GM21423 (cell line): ENCODE measurements around the gene RFX5.
A peak's percentile ranks its signal among the peaks of the same experiment; 100 is the strongest.
"Not testable (repeated sequence)": the region's sequence is repeated elsewhere in the genome, so short reads cannot be mapped to it uniquely, and the experiment has no call there.

Experiments
- ATAC-seq: cut with Tn5 transposase; IDR thresholded peaks from one replicate; pipeline ENCODE4 v1.9.1; 2021; ENCODE audit warnings: mild to moderate bottlenecking, moderate library complexity; ENCODE audit not compliant: unreplicated experiment

Gene RFX5

GRCh38 chr1:151346769-151347522 is at the start of gene RFX5:
TSS of gene RFX5 (minus strand) at chr1:151347252. CDS start at chr1:151346320, 932 bp downstream.
- peak; percentile 96 for ATAC-seq

DNA sequence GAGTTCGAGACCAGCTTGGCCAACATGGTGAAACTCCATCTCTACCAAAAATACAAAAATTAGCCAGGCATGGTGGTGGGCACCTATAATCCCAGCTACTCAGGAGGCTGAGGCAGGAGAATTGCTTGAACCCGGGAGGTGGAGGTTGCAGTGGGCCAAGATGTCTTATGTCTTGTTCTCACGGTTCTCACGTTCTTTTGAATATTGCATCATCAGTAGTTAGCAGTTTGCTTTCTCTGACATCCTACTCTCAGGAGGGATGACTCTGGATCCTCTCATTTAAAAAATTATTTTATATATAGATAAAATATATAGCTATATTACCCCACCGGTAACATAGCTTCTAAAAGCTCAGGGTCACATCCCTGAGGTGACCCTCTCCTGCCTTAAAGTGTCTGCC is 49.2 kb upstream of the RFX5 start:
- ATAC-seq, result not testable (repeated sequence)

DNA sequence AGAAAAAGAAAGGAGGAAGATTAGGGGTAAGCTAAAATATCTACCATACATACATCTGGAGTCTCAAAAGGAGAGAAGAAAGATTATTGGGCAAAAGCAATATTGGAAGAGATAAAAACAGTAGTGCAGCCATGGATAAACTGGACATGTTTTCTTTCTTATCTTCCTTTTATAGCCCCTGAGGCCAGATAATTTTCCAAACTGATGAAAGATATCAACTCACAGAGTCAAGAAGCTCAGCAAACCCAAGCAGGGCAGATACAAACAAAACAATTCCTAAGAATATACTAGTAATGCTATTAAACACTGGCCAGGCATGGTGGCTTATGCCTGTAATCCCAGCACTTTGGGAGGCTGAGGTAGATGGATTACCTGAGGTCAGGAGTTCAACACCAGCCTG is 46.5 kb upstream of the RFX5 start:
- no peak for ATAC-seq

- ATAC-seq, result no peak
Measured at GRCh38 chr1:151391079-151391563, 44.1 kb upstream of the RFX5 start.

DNA sequence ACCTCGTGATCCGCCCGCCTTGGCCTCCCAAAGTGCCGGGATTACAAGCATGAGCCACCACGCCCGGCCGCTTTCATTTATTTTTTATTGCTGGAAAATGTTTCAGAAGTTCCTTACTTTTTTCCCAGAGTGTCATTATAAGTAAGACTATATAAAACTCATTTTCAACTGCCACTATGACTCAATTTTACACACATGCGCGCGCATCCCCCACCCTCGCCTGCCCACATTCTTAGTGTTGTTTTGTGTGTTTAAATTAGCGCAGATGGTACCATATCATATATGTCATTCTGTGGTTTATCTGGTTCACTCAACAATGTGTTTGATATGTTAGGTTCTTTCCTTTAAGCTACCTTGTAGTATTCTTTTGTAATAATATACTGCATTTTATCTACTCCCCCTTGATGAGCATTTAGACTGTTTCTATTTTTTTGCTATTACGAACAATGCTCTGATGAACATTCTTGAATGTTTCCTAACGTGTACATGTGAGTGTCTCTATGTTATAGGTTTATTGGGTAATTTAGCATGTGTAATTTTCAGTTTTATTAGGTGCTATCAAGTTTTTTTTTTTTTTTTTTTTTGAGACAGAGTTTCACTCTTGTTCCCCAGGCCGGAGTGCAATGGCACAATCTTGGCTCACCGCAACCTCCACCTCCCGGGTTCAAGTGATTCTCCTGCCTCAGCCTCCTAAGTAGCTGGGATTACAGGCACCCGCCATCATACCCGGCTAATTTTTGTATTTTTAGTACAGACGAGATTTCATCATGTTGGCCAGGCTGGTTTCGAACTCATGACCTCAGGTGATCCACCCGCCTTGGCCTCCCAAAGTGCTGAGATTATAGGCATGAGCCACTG is 43.4 kb upstream of the RFX5 start:
- ATAC-seq, result not testable (repeated sequence)

DNA sequence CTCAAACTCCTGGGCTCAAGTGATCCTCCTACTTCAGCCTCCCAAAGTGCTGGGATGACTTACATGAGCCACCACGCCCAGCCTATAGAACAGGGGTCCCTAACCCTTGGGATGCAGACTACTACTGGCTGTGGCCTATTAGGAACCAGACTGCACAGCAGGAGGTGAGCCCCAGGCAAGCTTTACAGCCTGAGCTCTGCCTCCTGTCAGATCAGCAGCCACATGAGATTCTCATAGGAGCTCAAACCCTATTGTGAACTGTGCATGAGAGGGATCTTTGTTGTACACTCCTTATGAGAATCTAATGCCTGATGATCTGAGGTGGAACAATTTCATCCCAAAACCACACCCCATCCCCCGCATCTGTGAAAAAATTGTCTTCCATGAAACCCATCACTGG is 39.0 kb upstream of the RFX5 start:
- ATAC-seq, result no peak

DNA sequence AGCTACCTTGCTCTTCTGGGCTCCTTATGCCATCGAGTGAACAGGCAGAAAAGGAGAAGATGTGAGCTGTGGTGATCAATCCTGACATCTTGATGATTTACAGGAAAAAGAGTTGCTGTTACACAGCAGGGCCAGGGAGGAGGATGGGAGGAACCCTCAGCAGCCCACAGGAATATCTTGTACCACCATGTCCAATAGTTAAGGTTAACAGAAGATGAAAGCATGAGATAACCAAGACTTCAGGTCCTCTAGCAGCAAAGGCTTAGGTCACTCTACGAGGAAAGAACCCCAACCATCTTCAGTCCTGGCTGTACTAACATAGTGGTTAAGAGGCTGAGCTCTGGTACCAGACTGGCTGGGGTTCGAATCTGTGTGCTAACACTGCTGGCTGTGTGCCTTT is 37.5 kb upstream of the RFX5 start:
- no peak for ATAC-seq

DNA sequence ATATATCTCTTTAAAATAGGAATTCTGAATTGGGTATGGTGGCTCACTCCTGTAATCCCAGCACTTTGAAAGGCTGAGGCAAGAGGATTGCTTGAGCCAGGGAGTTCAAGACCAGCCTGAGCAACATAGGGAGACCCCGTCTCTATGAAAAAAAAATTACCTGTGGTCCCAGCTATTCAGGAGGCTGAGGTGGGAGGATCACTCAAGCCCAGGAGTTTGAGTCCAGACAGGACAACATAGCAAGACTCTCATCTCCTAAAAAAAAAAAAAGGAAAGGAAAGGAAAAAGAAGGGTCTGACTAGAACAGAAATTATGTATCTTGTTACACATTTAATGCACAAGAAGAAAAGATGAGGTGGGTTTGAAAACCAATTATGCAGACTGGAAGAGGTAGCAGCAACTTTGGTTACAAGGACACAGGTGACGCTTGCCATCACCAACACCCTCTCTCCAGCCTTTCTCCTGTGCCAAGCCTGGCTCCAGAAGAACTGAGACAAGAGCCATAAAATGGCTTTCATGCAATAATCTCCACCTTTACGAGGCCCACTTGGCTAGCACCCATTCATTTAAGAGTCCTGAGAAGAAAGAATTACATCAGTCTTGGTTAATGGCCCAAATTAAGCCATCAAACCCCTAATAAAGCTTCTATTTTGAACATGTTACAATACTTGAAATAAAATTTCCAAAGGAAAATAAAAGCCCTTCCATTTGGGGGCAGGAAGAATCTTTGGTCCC is 30.3 kb upstream of the RFX5 start:
- no peak for ATAC-seq

GRCh38 chr1:151373196-151373595 is 26.1 kb upstream of the RFX5 start:
- no peak for ATAC-seq

GRCh38 chr1:151372058-151372934 is 25.2 kb upstream of the RFX5 start, which contains the start of gene SELENBP1:
TSS of gene SELENBP1 (minus strand) at chr1:151372705. CDS start at chr1:151372641, 64 bp downstream.
- no peak for ATAC-seq

DNA sequence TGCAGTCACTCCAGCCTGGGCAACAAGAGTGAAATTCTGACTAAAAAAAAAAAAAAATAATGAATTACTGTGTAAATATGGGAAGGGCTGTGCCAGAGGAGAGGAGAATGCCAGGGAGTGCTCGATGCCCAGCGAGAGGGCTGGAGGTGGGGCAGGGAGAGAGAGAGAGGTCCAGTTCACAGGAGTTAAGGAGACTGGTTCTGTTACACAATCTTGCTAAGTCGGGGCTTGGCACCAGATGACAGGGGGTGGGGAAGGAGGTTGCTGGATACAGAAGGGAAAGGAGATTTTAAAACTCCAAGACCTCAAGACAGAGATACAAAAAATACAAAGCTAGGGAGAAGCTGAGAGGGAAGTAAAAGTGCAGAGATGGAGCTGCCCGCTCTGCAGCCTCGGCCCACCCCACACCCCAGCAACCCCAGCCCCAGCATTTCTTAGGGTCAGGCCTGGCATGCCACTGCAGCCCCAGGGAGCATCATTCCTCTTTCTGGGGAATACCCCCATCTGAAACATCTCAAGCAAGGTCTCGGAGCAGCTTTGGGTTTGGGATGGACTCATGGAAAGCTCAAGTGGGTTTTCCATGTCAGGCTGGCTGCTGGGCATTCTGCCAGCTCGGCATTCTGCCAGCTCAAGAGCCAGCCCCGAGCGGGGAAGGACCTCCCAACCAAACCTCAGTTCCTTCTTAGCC is 24.5 kb upstream of the RFX5 start:
- no peak for ATAC-seq

DNA sequence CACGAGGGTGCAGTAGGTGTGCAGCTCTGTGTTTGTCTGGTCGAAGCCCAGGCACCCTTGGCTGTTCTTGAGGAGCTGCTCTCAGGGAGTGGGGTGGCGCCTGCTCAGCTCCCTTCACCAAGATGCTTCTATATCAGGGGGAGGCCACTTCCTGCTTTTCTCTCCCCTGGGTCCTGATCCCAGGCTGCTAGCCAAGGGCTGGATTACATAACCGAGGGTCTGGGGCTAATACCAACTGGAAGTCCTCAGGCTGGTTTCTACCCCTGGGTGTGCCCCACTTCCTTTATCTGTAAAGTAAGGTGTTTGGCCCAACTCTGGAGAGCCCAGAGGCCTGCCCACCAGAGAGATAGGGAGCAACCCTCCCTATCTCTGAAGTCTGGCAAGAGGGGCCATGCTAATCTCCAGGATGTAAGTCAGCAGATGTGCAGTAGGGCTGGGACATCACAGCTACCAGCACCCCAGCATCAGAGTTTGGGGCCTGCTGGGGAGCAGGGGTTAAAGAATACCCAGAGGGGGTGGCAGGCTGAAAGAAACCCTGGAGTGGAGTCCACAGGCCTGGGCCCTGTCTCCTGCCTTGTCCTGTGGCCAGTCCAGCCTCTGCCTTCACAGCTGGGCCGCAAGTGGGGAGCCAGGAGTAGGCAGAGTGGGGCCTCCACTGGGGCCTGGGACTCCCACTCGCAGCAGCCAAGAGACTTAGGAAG is 23.3 kb upstream of the RFX5 start:
- ATAC-seq, result no peak

DNA sequence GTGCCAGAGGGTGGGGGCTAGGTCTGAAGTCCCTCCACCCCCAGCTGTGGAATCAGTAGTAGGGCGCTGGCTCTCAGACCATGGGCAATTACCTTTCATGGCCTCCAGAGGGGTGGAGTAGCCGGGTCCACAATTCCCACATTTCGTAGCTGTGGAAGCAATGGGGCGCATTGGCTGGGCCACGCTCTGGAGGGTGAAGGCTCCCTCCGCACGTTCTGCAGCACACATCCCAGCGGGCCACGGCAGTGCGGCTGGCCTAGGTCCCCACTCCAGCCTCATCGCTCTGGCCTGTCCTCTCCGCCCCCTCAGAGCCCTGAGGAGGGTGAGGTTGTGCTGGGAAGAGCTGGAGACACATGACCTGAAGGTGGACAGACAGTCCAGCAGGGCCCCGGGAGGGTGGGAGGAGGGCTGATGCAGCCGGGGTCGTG is 22.6 kb upstream of the RFX5 start:
- no peak for ATAC-seq

DNA sequence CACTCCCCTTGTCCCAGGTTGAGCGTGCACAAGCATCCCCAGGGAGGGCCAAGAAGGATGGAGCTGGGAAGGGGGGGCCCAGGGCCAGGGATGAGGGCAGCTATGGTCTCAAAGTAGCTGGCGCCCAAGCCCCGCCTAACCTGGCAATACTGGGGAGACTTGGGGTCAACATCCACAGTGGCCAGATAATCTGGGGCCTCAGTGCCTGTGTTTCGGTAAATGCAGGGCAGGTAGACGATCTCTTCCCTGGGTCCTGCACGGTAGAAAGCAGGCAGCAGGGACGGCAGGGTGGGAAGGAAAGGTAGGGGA is 22.2 kb upstream of the RFX5 start:
- no peak for ATAC-seq

DNA sequence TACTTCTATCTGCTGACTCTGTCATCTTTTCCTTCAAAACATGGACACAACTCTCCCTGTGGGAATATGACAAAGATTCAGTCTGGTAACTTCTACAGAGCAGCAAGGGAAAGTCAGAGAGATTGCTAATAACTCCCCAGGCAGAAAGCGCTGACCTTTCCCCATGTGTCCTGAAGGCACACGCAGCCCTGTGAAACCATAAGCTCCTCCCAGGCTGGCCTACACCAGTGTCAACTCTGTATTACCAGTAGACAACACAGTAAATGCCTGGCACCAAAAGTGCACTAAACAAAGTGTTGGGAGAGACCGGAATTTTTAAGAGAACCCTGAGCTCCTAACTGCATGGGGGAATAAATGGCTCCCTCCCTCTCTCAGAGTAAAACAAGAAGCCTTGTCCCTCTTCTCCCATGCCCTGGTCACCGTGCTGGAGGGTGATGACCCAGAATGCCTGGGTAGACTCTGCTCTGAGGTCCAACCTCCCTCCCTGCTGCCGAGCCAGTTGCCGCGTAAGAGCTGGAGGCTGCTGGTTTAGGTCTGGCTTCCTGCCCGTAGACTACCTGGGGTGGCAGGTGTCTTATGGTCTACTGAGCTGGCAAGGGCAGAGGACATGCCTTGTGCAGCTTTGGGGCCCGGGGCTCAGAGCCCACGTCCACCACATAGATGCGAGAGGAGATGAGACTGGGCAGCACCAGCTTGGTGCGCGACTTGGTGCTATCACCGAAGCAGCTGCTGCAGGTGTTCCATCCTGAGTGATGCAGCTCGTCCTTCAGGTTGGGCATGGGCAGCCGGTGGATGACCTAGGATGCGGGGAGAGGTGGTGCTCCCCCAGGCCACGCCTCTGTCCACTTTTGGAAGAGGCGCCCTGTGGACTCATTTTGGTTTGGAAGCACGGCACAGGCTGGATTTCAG is 21.6 kb upstream of the RFX5 start:
- no peak for ATAC-seq

DNA sequence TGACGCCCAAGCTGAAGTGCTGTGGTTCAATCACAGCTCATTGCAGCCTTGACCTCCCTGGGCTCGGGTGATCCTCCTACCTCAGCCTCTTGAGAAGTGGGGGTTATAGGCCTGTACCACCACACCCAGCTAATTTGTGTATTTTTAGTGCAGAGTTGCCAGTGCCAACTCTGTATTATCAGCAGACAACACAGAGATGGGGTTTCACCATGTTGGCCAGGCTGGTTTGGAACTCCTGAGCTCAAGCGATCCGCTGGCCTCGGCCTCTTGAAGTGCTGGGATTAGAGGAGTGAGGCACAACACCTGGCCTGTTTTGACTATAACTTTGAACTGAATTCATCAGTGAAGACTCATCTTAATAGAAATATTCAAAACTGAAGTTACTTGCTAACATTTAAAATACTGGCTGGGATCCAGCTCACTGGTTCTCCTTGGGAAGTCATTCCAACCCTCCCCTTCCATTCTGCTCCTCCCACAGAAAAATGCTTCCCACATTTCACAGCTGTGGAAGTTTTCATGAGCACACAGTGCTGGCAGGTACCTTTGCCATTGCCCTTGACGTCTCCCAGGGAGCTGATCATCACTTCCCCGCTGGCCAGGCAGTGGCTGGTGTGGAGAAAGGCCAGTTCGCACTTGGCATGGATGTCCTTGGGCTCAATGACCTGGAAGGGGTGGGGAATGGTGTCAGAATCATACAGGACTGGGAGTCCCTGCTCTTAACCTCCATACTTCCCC is 20.8 kb upstream of the RFX5 start:
- ATAC-seq, result no peak

- ATAC-seq, result no peak
Measured at GRCh38 chr1:151364996-151365395, 17.9 kb upstream of the RFX5 start.
